Measurements from ENCODE around the gene SLC15A5.

SLC15A5 gene

DNA sequence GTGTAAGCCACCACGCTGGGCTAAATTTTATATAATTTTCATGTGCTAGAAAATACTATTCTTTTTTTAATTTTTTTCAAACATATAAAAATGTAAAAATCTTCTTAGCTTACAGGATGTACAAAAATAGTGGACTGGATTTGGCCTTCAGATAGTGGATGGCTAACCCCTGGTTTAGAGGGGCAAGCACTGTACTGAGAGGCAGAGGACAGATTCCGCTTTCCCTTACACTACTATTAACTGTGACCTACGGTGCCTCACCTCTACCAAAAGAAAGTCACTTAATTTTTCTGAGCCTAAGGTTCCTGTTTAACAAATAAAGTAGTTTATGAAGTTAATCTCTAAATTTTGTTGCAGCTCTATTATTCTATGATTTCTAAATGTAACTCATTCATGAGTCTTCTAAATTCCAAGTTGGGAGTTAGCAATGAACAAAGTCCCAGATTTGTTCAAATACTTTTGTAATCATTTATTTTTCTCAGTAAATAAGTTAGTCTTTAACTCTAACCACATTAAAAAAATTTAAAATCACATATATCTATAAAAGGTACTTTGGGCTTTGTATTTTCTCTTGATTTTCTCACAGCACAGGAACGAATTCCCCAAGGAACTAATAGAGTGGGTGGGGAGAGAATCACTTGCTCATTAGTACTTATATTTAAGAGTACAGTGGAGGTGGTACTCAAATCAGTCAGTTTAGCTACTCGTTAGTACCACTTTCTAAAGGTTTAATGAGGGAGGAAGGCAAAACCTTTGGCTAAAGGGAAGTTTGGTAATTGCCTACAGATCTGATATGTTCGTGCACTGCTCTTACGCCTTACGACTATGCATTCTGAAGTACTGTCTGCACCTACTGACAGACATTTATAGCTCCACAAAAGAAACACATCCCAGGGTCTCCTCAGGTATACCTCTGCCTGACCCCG lies 33.7 kb downstream of the SLC15A5 start:
- no peak for DNase-seq (ENCODE audit: insufficient read length, low spot score)
- no peak for FAIRE-seq

GRCh38 chr12:16241346-16241745 lies 36.1 kb downstream of the SLC15A5 start:
- FAIRE-seq (no peak), DNase-seq (ENCODE audit: insufficient read length, low spot score) (no peak)

More for the DNA sequence above, 33.7 kb downstream of the SLC15A5 start:
- TF ChIP-seq, protein P1, sequence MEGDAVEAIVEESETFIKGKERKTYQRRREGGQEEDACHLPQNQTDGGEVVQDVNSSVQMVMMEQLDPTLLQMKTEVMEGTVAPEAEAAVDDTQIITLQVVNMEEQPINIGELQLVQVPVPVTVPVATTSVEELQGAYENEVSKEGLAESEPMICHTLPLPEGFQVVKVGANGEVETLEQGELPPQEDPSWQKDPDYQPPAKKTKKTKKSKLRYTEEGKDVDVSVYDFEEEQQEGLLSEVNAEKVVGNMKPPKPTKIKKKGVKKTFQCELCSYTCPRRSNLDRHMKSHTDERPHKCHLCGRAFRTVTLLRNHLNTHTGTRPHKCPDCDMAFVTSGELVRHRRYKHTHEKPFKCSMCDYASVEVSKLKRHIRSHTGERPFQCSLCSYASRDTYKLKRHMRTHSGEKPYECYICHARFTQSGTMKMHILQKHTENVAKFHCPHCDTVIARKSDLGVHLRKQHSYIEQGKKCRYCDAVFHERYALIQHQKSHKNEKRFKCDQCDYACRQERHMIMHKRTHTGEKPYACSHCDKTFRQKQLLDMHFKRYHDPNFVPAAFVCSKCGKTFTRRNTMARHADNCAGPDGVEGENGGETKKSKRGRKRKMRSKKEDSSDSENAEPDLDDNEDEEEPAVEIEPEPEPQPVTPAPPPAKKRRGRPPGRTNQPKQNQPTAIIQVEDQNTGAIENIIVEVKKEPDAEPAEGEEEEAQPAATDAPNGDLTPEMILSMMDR (IDR thresholded peaks at IDR 0.05; ENCODE audit: insufficient read depth, missing control alignments): no peak

GRCh38 chr12:16238661-16239060 lies 38.8 kb downstream of the SLC15A5 start:
- FAIRE-seq: no peak
- DNase-seq (ENCODE audit: insufficient read length, low spot score): no peak
- TF ChIP-seq, protein P1 (IDR thresholded peaks at IDR 0.05; ENCODE audit: insufficient read depth, missing control alignments): no peak

More at GRCh38 chr12:16241346-16241745, 36.1 kb downstream of the SLC15A5 start:
- TF ChIP-seq, protein P1 (IDR thresholded peaks at IDR 0.05; ENCODE audit: insufficient read depth, missing control alignments): no peak

GRCh38 chr12:16229676-16230075 lies 47.8 kb downstream of the SLC15A5 start:
- TF ChIP-seq, protein P1 (IDR thresholded peaks at IDR 0.05; ENCODE audit: insufficient read depth, missing control alignments): no peak
- DNase-seq (ENCODE audit: insufficient read length, low spot score) (no peak), FAIRE-seq (no peak)

DNA sequence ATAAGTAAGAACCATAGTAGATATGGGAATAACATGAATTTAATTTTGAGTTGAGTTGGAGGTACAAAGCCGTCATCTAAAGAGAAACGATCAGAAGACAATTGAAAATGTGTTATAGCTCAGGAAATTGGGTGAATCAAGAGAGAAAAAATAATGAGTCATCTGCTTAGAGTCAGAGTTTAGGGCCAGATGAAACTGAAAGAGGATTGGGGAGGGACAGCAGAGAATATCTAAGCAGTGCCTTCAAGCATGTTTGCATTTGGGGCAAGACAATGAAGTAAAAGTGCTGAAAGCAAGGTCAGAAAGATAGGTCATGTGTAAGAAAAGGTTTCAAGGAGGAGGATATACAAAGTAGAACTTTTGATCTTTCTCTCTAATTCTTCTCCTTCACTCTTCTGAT lies 49.4 kb downstream of the SLC15A5 start:
- DNase-seq (ENCODE audit: insufficient read length, low spot score) (no peak), FAIRE-seq (no peak)
- TF ChIP-seq, protein P1 (IDR thresholded peaks at IDR 0.05; ENCODE audit: insufficient read depth, missing control alignments): no peak

DNA sequence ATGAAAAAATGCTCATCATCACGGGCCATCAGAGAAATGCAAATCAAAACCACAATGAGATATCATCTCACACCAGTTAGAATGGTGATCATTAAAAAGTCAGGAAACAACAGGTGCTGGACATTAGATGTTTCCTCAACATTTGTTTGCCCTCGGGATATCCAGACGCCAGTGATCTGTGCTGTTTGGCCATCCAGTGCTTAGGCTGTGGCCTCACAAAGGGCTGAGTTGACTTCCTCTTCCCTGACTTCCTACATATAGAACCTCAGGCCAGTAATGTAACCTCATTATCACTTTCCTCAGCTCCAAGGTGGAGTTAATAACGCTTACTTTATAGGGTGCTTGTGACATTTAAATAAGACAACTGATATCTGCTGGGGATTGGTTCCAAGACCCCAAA lies 51.8 kb downstream of the SLC15A5 start:
- DNase-seq (ENCODE audit: insufficient read length, low spot score) (no peak), FAIRE-seq (no peak)
- TF ChIP-seq, protein P1 (IDR thresholded peaks at IDR 0.05; ENCODE audit: insufficient read depth, missing control alignments): no peak

GRCh38 chr12:16224196-16224595 lies 53.3 kb downstream of the SLC15A5 start:
- TF ChIP-seq, protein P1 (IDR thresholded peaks at IDR 0.05; ENCODE audit: insufficient read depth, missing control alignments): no peak
- FAIRE-seq: no peak
- DNase-seq (ENCODE audit: insufficient read length, low spot score): no peak
